ENCODE results near the gene ITPRID1. TPM values are rescaled to one million over a fixed set of nuclear protein-coding genes. Genes with fewer than 3 reads are reported as not detected.

The ITPRID1 gene
- total RNA-seq, 1 experiment from 2014 or later = not detected

GRCh38 chr7:31669461-31669860 lies 155.6 kb downstream of the ITPRID1 start (continued):
- TF ChIP-seq ATF3 (IDR thresholded peaks at IDR 0.05) = no peak

- ChIA-PET RAD21 (ENCODE audit: low non-redundant PET in 1 of 2, low total read pairs in 2 of 2, uncharacterized antibody in 2 of 2, unreplicated experiment in 2 of 2) (no interaction called here), CTCF (no interaction called here), POLR2A (no interaction called here)
- intact Hi-C loops (cut with micrococcal nuclease) = no loop called here
- no TSS peak for BruUV-seq (replicated peaks)
- peaks cover 7% of the 10 kb centered on the region for H3K27me3 ChIP-seq (ENCODE audit: insufficient read depth, low read length)
- no peaks in the 10 kb centered on the region for H3K36me3 ChIP-seq (ENCODE audit: control insufficient read depth in 1 of 2, insufficient read depth in 2 of 2, low read length in 2 of 2)
- DNase-seq (ENCODE audit: low read depth, low spot score) = no peak
- H3K4me1 ChIP-seq (ENCODE audit: control insufficient read depth in 1 of 2, insufficient read depth in 2 of 2, low read length in 2 of 2) = no peaks in the 10 kb centered on the region
- H3K4me2 ChIP-seq (ENCODE audit: low read length) = no peak overlapping the region
- H3K27ac ChIP-seq (ENCODE audit: low read depth, low read length) = no peak overlapping the region
- no peaks in the 10 kb centered on the region for H3K9me3 ChIP-seq (ENCODE audit: control insufficient read depth in 1 of 2, insufficient read depth in 1 of 2, low read depth in 1 of 2, low read length in 2 of 2)
- no peaks in the 10 kb centered on the region for H4K20me1 ChIP-seq (ENCODE audit: insufficient read depth)
- H2AFZ ChIP-seq (ENCODE audit: low read depth, low read length, poor library complexity, severe bottlenecking) = no peak overlapping the region
- H3K79me2 ChIP-seq (ENCODE audit: insufficient read depth, low read length) = no peaks in the 10 kb centered on the region
- H3K9me2 ChIP-seq (ENCODE audit: insufficient read depth) = no peaks in the 10 kb centered on the region
- no peak overlapping the region for H3K9ac ChIP-seq (ENCODE audit: low read length)
- H3K4me3 ChIP-seq (replicated peaks in 1 of 2; ENCODE audit: low read depth in 1 of 2, low read length in 2 of 2) = no peak overlapping the region
- TF ChIP-seq CBX3 (IDR thresholded peaks at IDR 0.05; ENCODE audit: low read depth) = no peak
- no peak for TF ChIP-seq SP1 (IDR thresholded peaks at IDR 0.05; ENCODE audit: low read depth)
- no peak for TF ChIP-seq JUND (IDR thresholded peaks at IDR 0.05)
- no peak for TF ChIP-seq REST (IDR thresholded peaks at IDR 0.05; ENCODE audit: low read depth)
- no peak for TF ChIP-seq POLR2AphosphoS5 (IDR thresholded peaks at IDR 0.05; ENCODE audit: low read depth, low read length)
- no peak for TF ChIP-seq MAX (IDR thresholded peaks at IDR 0.05)
- TF ChIP-seq CEBPB (IDR thresholded peaks at IDR 0.05; ENCODE audit: low read depth) = no peak
- no peak for TF ChIP-seq SRF (IDR thresholded peaks at IDR 0.05; ENCODE audit: low read depth)
- no peak for TF ChIP-seq ATF3 (IDR thresholded peaks at IDR 0.05)
- TF ChIP-seq ELF1 (IDR thresholded peaks at IDR 0.05; ENCODE audit: borderline replicate concordance, low read depth) = no peak
- TF ChIP-seq SIN3A (IDR thresholded peaks at IDR 0.05; ENCODE audit: low read depth) = no peak
- no peak for TF ChIP-seq EZH2phosphoT487 (IDR thresholded peaks at IDR 0.05; ENCODE audit: borderline replicate concordance)
- no peak for TF ChIP-seq FOSL1 (IDR thresholded peaks at IDR 0.05; ENCODE audit: low read depth)
- ATAC-seq = no peak
Measured at GRCh38 chr7:31679574-31680305, 165.8 kb downstream of the ITPRID1 start.

All from HCT116 (cell line).